HG03039 (cell line): ENCODE data around the gene RAD51B.

Experiments
- ATAC-seq: cut with Tn5 transposase; IDR thresholded peaks from one replicate; pipeline ENCODE4 v1.9.1; 2021; ENCODE audit warnings: mild to moderate bottlenecking, moderate library complexity; ENCODE audit not compliant: unreplicated experiment

Gene RAD51B

GRCh38 chr14:68551045-68551683 lies 731.6 kb downstream of the RAD51B start:
- ATAC-seq = no peak

DNA sequence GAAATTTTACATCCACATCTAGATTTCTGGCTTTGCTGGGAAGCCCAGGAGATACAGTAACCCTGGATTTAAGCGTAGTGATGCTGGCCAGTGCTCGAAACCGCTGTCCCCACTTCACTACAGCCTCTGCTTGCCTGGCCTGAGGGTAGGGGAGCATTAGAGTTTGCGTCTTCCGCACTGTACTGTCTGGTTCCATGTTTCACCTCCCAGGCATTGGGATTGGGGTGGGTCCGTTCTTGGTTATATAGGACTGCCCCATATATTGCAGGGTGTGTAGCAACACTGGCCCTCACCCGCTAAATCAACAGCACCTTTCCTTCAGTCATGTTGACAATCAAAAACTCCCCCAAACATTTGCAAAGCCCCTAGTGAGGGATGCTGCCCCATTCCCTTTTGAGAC lies 732.5 kb downstream of the RAD51B start:
- no peak for ATAC-seq

- no peak for ATAC-seq
Observed at GRCh38 chr14:68552602-68553001, 733.0 kb downstream of the RAD51B start.

- ATAC-seq = no peak
Observed at GRCh38 chr14:68553311-68553710, 733.7 kb downstream of the RAD51B start.

DNA sequence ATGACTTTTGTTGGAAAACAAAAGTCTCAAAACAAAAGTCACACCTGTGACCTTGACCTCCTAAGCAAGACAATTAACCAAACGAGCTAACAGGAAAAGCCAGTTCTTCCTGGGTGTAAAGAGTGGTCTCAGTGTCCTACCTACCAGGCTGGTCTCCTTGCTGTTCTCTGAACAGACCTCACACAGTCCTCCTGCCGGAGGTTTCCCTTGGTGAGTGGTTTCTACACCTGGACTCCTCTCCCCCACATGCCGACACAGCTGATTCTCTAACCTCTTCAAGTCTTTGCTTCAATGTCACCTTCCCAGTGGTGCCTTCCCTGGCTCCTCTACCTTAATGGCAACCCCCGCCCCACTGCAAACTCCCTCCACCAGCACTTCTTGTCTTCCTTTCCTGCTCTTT lies 734.7 kb downstream of the RAD51B start:
- no peak for ATAC-seq

DNA sequence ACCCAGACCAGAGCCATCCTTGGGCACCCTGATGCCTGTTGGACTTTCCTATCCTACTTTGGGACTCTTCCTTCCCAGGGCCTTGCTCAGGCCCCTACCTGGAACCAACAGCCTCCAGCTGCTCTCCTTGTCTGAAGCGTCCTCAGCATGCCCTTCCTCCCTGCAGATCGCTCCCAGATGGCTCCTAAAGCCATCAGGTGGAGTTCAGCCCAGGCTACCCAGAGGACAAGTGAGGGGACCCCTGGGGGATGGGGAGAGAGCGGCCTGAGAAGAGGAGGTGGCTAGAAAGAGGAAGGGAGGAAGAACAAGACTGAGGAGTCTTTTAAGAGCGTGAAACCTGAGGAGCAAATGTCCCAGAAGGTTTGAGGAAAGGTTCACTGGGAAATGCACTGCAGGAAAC lies 736.7 kb downstream of the RAD51B start:
- no peak for ATAC-seq

DNA sequence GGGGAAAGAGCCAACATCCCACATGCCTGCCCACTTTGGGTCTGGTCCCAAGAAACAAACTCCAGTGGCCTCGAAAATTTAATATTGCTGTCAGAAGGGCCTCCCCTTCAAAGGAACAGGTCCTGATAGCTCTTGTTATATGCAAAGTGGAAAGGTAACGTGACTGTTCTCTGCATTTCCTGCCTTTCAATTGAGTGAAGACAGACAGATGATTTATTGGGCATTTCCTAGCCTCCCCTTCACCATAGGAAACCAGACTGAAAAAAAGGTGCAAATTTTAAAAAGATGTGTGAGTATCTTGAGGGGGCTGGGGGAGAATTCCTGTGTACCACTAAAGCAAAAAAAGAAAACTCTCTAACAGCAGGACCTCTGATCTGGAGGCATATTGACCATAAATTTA lies 738.1 kb downstream of the RAD51B start:
- ATAC-seq = no peak

GRCh38 chr14:68558096-68558495 lies 738.5 kb downstream of the RAD51B start:
- ATAC-seq = no peak

GRCh38 chr14:68559949-68560348 lies 740.4 kb downstream of the RAD51B start:
- no peak for ATAC-seq

GRCh38 chr14:68561531-68562007 lies 742.0 kb downstream of the RAD51B start:
- no peak for ATAC-seq

DNA sequence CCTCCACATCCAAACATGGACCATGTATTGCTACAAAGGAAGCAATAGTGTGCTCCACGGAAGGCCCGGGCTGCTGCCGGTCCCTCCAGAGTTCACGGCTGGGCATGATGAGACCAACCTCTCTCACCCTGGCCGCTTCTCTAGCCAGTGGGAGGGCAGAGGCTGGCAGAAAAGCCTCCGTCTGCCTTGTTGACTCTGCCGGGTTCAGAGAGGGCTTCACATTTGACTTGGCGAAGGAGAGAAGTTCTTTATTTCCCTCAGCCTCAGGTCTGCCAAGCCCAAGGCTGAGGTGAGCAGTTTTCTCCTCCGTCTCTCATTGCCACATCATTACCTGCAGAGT lies 743.3 kb downstream of the RAD51B start:
- no peak for ATAC-seq

DNA sequence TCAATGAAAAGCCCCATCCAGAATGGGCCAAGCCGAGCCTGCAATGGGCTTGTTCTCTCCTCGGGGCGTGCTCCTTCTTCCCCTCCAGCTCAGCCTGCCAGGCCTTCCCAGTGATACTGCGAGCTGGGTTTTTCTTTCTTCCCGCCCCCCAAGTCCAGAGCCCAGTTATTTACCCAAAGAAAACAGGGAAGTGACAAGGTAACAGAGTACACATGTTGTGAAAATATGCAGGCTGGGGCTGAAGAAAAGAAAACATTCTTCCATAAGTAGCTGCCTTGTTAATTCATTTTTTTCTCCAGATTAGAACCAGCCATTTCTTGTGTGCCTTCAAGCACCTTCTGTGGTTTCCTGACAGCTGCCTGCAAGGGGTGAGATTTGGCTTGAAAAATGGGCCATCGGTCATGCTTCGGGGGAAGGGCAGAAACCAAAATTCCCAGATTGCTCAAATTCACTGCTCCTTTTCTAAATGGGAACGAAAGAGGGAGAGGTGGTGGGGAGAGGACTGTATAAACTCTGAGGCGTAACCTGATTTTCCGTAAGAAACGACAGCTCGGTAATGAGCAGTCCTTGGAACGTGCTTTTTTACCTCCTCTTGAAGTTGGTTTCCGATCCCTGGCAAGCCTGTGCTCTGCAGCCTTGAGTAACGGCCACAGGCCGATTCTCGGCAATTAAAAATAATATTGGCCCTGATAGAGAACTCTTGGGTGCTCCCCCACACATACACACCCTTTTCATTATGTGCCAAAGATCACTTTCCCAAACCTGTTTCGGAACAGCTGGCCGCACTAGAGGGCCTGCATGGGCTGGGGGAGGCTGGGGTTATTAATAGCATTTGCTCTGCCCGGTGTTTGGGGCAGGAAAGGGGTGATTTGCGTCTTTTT lies 743.9 kb downstream of the RAD51B start:
- ATAC-seq = no peak

- ATAC-seq = no peak
Observed at GRCh38 chr14:68564191-68564825, 744.7 kb downstream of the RAD51B start.

DNA sequence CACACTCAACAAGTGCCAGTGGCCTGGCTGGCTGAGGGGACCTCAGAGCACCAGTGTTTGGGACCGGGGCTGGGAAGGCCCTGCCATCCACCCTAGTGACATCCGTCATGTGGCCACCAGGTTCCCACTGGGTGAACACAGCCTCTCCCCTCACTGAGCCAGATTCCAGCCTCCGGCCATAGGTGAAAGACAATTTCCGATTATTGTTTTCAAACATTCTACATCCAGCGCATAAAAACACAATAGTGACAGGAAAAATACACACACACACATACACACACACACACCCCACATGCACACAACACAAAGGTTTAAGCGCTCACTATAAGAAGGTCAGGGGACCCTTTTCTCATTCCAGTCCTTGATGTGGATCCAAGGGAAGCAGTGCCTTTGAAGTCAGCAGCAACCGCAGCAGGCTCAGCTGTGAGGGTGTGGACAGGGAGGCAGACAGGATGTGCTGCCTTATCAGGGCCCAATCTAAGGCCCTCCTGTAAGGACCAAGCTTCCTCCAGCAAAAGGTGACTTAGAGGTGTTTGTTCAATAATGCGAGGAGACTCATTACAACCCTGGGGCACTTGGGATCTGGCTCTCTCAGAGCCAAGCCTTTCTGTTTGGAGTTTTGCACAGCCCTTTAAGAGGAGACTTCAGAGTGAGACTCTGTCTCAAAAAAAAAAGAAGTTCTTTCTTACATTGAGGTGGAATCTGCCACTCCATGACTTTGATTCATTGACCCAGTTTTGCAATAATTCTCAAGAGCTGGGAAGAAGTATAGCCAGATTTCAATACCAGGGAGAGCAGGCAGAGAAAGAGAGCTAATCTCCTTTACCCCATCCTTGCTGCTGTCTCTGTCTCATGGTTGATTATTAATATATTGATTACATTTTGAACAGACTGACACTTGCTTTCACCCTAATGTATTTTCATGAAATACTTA lies 745.5 kb downstream of the RAD51B start:
- ATAC-seq = no peak

DNA sequence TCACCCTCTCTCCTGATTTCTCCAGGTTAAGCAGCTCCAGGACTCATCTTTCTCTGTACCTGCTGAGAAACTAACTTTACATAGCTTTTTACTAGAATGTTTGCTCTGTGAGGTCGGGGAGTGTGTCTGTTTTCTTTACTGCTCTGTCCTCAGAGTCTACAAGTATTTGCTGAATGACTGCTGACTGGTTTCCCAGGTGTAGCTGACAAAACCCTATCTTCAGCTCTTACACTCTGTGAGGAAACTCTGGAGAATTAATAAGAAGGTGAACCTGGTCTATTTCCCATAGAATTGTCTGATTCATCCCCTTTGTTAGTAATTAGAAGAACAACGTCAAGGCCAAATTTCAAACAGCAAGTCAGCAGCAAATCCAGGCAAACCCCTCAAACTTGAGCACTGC lies 746.5 kb downstream of the RAD51B start:
- ATAC-seq = no peak

DNA sequence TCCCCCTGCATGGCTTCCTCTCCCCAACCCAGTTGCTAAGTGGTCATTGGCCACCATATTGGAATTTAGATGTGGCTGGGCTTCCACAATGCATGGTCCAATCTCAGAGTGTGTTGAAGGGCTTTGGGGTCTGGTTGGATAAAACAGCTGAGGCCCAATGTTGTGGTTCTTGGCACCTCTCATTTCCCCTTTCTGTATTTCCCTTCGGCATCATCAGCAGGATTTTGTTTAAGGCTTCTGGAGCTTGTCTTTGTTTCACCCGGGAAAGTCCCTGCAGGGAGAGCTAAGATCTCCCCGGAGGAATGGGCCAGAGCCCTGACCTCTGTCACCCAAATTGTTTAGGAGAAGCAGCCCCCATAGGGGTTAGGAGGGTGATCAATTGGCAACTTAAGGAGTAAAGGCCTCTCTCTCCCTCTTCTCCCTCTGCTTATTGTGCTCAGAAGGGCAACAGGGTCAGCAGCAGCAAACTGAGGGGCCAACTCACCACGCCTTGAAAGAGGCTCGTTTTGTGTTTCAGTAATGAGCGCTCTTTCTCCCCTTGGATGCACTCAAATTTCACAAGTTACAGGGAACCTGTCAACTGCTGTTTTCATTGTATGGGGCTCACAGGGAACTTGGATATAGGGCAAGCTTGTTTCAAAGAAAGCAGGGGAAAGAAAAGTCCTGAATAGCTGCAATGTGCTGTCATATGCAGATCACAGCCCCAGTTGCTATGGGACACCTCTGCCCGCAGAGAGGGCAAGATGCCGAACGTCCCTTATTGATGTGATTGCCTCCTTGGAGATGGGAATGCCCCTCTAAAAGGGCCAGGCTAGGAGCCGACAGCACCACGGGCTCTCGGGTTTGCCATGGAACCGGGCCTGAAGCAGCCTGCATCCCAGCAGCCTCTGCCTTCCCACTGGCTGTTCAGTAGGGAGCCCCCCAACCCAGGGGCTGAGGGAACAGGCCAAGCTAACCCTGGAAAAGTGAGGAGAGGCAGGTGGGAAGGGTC lies 749.6 kb downstream of the RAD51B start:
- ATAC-seq = no peak

GRCh38 chr14:68569970-68570409 lies 750.4 kb downstream of the RAD51B start:
- no peak for ATAC-seq

DNA sequence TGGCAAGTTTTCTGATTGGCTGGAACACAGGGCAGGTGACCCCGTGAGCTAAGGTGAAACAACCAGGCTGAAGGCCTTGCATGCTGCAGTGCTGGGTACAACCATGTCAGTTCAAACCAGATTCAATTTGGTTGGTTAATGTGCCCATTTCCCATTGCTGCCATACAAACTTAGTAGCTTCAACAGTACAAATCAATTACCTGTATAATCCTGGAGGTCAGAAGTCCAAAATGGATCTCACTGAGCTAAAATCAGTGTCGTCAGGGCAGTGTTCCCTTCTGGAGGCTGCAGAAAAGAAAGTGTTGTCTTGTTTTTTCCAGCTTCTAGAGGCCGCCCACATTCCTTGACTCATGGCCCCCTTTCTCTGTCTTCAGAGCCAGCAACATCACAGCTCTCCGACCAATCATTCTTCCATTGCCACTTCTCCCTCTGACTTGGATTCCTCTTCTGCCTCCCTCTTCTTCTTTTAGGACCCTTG lies 751.6 kb downstream of the RAD51B start:
- no peak for ATAC-seq

GRCh38 chr14:68571928-68572525 lies 752.4 kb downstream of the RAD51B start:
- ATAC-seq = no peak
